Measurements from ENCODE around the gene STK32C. TPM values are rescaled to one million over a fixed set of nuclear protein-coding genes. Genes with fewer than 3 reads are reported as not detected.

Gene STK32C
- polyA plus RNA-seq, 1 donor from 2014 or later: 23.2 TPM

DNA sequence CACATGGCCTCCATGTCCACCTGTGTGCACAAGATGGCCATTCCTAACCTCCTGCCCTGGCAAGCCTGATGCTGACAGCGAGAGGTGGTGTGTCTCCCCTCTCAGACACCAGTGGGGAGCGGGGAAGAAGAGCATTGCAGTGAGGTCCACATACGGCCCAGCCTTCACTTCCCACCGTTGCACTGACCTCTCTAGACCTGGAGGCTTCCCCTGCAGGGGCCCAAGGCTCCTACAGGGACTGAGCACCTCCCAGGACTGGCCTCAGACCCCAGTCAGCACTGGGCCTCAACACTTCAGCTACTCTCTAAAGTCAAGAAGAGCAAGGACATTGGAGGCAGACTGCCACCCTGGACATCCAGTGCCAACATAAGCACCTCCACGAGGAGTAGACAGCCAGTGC is 15.9 kb downstream of the STK32C start:
- H3K27ac ChIP-seq (ENCODE audit: low read length): no peak overlapping the region
- H4K20me1 ChIP-seq (ENCODE audit: insufficient read depth): no peaks in the 10 kb centered on the region

DNA sequence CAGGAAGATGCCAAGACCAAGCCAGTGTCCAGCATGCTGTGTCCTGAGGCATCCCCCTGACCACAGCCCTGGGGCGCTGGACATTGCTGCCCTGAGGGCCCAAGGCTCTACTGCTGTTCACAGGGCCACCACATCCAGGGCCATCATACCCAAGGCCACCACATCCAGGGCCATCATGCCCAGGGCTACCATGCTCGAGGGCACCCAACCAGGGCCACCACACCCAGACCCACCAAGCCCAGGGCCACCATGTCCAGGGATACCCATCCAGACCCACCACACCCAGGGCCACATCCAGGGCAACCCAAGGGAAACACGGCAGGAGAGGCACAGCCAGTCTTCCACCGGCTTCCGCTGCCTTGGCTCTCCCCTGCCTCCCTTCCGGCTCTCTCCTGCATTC is 17.1 kb downstream of the STK32C start:
- Histone ChIP-seq H2AFZ (ENCODE audit: low read depth, low read length) (no peak overlapping the region), H3K4me2 (ENCODE audit: low read length) (no peak overlapping the region), H3K4me3 (ENCODE audit: low read length) (no peak overlapping the region), H3F3A (ENCODE audit: insufficient read depth, low read length, poor library complexity, severe bottlenecking) (no peaks in the 10 kb centered on the region), H3K9me2 (ENCODE audit: insufficient read depth, low read length) (no peaks in the 10 kb centered on the region), H3K9me3 (ENCODE audit: low read length) (no peaks in the 10 kb centered on the region), H3K79me2 (replicated peaks; ENCODE audit: insufficient read depth, low read length) (no peaks in the 10 kb centered on the region), H3K9ac (ENCODE audit: low read length) (no peak overlapping the region), H4K20me1 (ENCODE audit: insufficient read depth) (no peaks in the 10 kb centered on the region), H3K27me3 (ENCODE audit: insufficient read depth, low read depth, low read length) (no peaks in the 10 kb centered on the region), H3K36me3 (ENCODE audit: insufficient read depth, low read length) (no peaks in the 10 kb centered on the region), H3K27ac (ENCODE audit: low read length) (no peak overlapping the region)
- no peak for TF ChIP-seq EP300 (conservative IDR thresholded peaks at IDR 0.05; ENCODE audit: poor library complexity, severe bottlenecking)
- no peak for TF ChIP-seq RAD21 (conservative IDR thresholded peaks at IDR 0.05)
- TF ChIP-seq, protein P1, sequence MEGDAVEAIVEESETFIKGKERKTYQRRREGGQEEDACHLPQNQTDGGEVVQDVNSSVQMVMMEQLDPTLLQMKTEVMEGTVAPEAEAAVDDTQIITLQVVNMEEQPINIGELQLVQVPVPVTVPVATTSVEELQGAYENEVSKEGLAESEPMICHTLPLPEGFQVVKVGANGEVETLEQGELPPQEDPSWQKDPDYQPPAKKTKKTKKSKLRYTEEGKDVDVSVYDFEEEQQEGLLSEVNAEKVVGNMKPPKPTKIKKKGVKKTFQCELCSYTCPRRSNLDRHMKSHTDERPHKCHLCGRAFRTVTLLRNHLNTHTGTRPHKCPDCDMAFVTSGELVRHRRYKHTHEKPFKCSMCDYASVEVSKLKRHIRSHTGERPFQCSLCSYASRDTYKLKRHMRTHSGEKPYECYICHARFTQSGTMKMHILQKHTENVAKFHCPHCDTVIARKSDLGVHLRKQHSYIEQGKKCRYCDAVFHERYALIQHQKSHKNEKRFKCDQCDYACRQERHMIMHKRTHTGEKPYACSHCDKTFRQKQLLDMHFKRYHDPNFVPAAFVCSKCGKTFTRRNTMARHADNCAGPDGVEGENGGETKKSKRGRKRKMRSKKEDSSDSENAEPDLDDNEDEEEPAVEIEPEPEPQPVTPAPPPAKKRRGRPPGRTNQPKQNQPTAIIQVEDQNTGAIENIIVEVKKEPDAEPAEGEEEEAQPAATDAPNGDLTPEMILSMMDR (IDR thresholded peaks at IDR 0.05; ENCODE audit: poor library complexity, severe bottlenecking): no peak
- TF ChIP-seq, protein P2, sequence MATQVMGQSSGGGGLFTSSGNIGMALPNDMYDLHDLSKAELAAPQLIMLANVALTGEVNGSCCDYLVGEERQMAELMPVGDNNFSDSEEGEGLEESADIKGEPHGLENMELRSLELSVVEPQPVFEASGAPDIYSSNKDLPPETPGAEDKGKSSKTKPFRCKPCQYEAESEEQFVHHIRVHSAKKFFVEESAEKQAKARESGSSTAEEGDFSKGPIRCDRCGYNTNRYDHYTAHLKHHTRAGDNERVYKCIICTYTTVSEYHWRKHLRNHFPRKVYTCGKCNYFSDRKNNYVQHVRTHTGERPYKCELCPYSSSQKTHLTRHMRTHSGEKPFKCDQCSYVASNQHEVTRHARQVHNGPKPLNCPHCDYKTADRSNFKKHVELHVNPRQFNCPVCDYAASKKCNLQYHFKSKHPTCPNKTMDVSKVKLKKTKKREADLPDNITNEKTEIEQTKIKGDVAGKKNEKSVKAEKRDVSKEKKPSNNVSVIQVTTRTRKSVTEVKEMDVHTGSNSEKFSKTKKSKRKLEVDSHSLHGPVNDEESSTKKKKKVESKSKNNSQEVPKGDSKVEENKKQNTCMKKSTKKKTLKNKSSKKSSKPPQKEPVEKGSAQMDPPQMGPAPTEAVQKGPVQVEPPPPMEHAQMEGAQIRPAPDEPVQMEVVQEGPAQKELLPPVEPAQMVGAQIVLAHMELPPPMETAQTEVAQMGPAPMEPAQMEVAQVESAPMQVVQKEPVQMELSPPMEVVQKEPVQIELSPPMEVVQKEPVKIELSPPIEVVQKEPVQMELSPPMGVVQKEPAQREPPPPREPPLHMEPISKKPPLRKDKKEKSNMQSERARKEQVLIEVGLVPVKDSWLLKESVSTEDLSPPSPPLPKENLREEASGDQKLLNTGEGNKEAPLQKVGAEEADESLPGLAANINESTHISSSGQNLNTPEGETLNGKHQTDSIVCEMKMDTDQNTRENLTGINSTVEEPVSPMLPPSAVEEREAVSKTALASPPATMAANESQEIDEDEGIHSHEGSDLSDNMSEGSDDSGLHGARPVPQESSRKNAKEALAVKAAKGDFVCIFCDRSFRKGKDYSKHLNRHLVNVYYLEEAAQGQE (IDR thresholded peaks at IDR 0.05; ENCODE audit: borderline replicate concordance): no peak

More for the DNA sequence above, 15.9 kb downstream of the STK32C start:
- H3K9me3 ChIP-seq (ENCODE audit: low read length): no peaks in the 10 kb centered on the region
- no peaks in the 10 kb centered on the region for H3K9me2 ChIP-seq (ENCODE audit: insufficient read depth, low read length)
- H3K79me2 ChIP-seq (replicated peaks; ENCODE audit: insufficient read depth, low read length): no peaks in the 10 kb centered on the region
- H3K27me3 ChIP-seq (ENCODE audit: insufficient read depth, low read depth, low read length): no peaks in the 10 kb centered on the region
- no peak overlapping the region for H3K9ac ChIP-seq (ENCODE audit: low read length)
- no peak overlapping the region for H2AFZ ChIP-seq (ENCODE audit: low read depth, low read length)
- H3K36me3 ChIP-seq (ENCODE audit: insufficient read depth, low read length): no peaks in the 10 kb centered on the region
- TF ChIP-seq SMC3 (conservative IDR thresholded peaks at IDR 0.05; ENCODE audit: poor library complexity) (no peak), EZH2 (IDR thresholded peaks at IDR 0.05; ENCODE audit: borderline replicate concordance, insufficient read depth, low read length, poor library complexity, severe bottlenecking) (no peak)
- no peak overlapping the region for H3K4me2 ChIP-seq (ENCODE audit: low read length)
- H3K4me3 ChIP-seq (ENCODE audit: low read length): no peak overlapping the region
- H3F3A ChIP-seq (ENCODE audit: insufficient read depth, low read length, poor library complexity, severe bottlenecking): no peaks in the 10 kb centered on the region

GRCh38 chr10:132289439-132289838 is 18.3 kb downstream of the STK32C start:
- H2AFZ ChIP-seq (ENCODE audit: low read depth, low read length): no peak overlapping the region

More at GRCh38 chr10:132289439-132289838, 18.3 kb downstream of the STK32C start:
- H3K4me2 ChIP-seq (ENCODE audit: low read length): no peak overlapping the region
- no peak overlapping the region for H3K4me3 ChIP-seq (ENCODE audit: low read length)
- no peak overlapping the region for H3K9ac ChIP-seq (ENCODE audit: low read length)
- no peaks in the 10 kb centered on the region for H3K27me3 ChIP-seq (ENCODE audit: insufficient read depth, low read depth, low read length)
- no peaks in the 10 kb centered on the region for H3K9me2 ChIP-seq (ENCODE audit: insufficient read depth, low read length)
- no peaks in the 10 kb centered on the region for H4K20me1 ChIP-seq (ENCODE audit: insufficient read depth)
- no peak overlapping the region for H3K27ac ChIP-seq (ENCODE audit: low read length)
- TF ChIP-seq EZH2 (IDR thresholded peaks at IDR 0.05; ENCODE audit: borderline replicate concordance, insufficient read depth, low read length, poor library complexity, severe bottlenecking) (no peak), EP300 (conservative IDR thresholded peaks at IDR 0.05; ENCODE audit: poor library complexity, severe bottlenecking) (no peak), POLR2AphosphoS5 (IDR thresholded peaks at IDR 0.05) (no peak), TAF1 (IDR thresholded peaks at IDR 0.05; ENCODE audit: low read depth) (no peak), RAD21 (conservative IDR thresholded peaks at IDR 0.05) (no peak), MXI1 (conservative IDR thresholded peaks at IDR 0.05; ENCODE audit: poor library complexity, severe bottlenecking) (no peak), SMC3 (conservative IDR thresholded peaks at IDR 0.05; ENCODE audit: poor library complexity) (no peak)
- TF ChIP-seq, protein P1 (IDR thresholded peaks at IDR 0.05; ENCODE audit: poor library complexity, severe bottlenecking): no peak
- TF ChIP-seq, protein P2 (IDR thresholded peaks at IDR 0.05; ENCODE audit: borderline replicate concordance): no peak
- no peaks in the 10 kb centered on the region for H3K36me3 ChIP-seq (ENCODE audit: insufficient read depth, low read length)
- H3F3A ChIP-seq (ENCODE audit: insufficient read depth, low read length, poor library complexity, severe bottlenecking): no peaks in the 10 kb centered on the region
- H3K9me3 ChIP-seq (ENCODE audit: low read length): no peaks in the 10 kb centered on the region
- no peaks in the 10 kb centered on the region for H3K79me2 ChIP-seq (replicated peaks; ENCODE audit: insufficient read depth, low read length)

Data from neural cell (in vitro differentiated cells).